GM12878 (cell line): ENCODE measurements around the gene BTNL9. TPM values are rescaled to one million over a fixed set of nuclear protein-coding genes. Genes with fewer than 3 reads are reported as not detected.
A peak's percentile ranks its signal among the peaks of the same experiment; 100 is the strongest.

Experiments
- ATAC-seq: fragments of 200-7000 bp; cut with Tn5 transposase; 3 replicates; pipeline ENCODE4 v1.9.1; 2020; ENCODE audit warnings: mild to moderate bottlenecking, moderate library complexity
- BruUV-seq: library from RNA; stranded (reverse); fragments of 400-500 nt; replicated peaks from 2 replicates; lab custom pipeline; 2021; lab: Mats Ljungman, UMichigan
- CTCF ChIA-PET: fragments of 300-600 bp; sonication (Branson Sonifier 250); formaldehyde crosslinking; extraction: SDS; loops from one replicate; lab custom pipeline; 2021; ENCODE audit warnings: inconsistent platforms; lab: Yijun Ruan, JAX
- POLR2A ChIA-PET: fragments of 350-600 bp; formaldehyde crosslinking; extraction: SDS; loops from one replicate; lab custom pipeline; 2021; ENCODE audit warnings: inconsistent platforms; lab: Charles Lee
- RAD21 ChIA-PET: fragments of 300-600 bp; sonication (Branson Sonifier 250); formaldehyde crosslinking; loops from one replicate; lab custom pipeline; 2023; ENCODE audit warnings: antibody characterized with exemption; ENCODE audit not compliant: unreplicated experiment; lab: Charles Lee
- SMC1A ChIA-PET: fragments of 300-600 bp; sonication (Branson Sonifier 250); formaldehyde crosslinking; loops from one replicate; lab custom pipeline; 2023; ENCODE audit not compliant: unreplicated experiment, uncharacterized antibody; lab: Charles Lee
- DNase-seq: peaks from one replicate; pipeline ENCODE4 v3.0.0-alpha.2; 2011; ENCODE audit warnings: low read depth, low spot score
- FAIRE-seq: peaks from 3 replicates; lab custom pipeline; 2011; peaks lifted over from hg19 to GRCh38; lab: Jason Lieb, UNC
- H2AFZ ChIP-seq: 2 replicates; pipeline ENCODE4 v1.6.0; 2011; ENCODE audit warnings: low read depth, low read length, control low read depth; ENCODE audit not compliant: control insufficient read depth
- H3K27ac ChIP-seq: 2 replicates; pipeline ENCODE4 v1.5.1; 2011; ENCODE audit warnings: control low read depth; ENCODE audit not compliant: control insufficient read depth, insufficient read depth
- H3K27me3 ChIP-seq, 2 experiments: replicated peaks in 1 of 2; 2 replicates each; pipeline versions ENCODE4 v1.6.0 to v1.6.1; 2011; ENCODE audit warnings: low read length in 1 of 2; ENCODE audit not compliant: control insufficient read depth in 2 of 2, insufficient read depth in 2 of 2
- H3K36me3 ChIP-seq, 2 experiments: 2 replicates each; pipeline ENCODE4 v1.5.1; 2011; ENCODE audit warnings: low read length in 1 of 2; ENCODE audit not compliant: control insufficient read depth in 2 of 2, insufficient read depth in 2 of 2
- H3K4me1 ChIP-seq: 2 replicates; pipeline ENCODE4 v1.6.1; 2011; ENCODE audit warnings: mild to moderate bottlenecking, low read length, moderate library complexity, mixed read lengths; ENCODE audit not compliant: control insufficient read depth, insufficient read depth
- H3K4me2 ChIP-seq: 2 replicates; pipeline ENCODE4 v1.6.0; 2011; ENCODE audit warnings: control low read depth; ENCODE audit not compliant: control insufficient read depth, insufficient read depth
- H3K4me3 ChIP-seq: fragments of 200-600 bp; sonication (generic); 2 replicates; pipeline ENCODE4 v1.5.1; 2016
- H3K79me2 ChIP-seq: 2 replicates; pipeline ENCODE4 v1.6.0; 2011; ENCODE audit warnings: low read length; ENCODE audit not compliant: control insufficient read depth, insufficient read depth
- H3K9ac ChIP-seq: 2 replicates; pipeline ENCODE4 v1.8.0; 2011; ENCODE audit warnings: low read length, control low read depth, mixed read lengths; ENCODE audit not compliant: control insufficient read depth, insufficient read depth
- H3K9me3 ChIP-seq: replicated peaks from 3 replicates; pipeline ENCODE4 v1.5.1; 2011; ENCODE audit warnings: mild to moderate bottlenecking, low read length; ENCODE audit not compliant: control insufficient read depth, insufficient read depth
- H4K20me1 ChIP-seq: 2 replicates; pipeline ENCODE4 v1.6.0; 2011; ENCODE audit not compliant: control insufficient read depth, insufficient read depth
- BMI1 ChIP-seq: fragments of 450-650 bp; IDR thresholded peaks from 2 replicates; pipeline ENCODE4 v1.6.1; 2016; ENCODE audit warnings: mild to moderate bottlenecking, moderate library complexity, borderline replicate concordance
- CHD2 ChIP-seq: IDR thresholded peaks from 2 replicates; pipeline ENCODE4 v1.6.1; 2011; ENCODE audit warnings: low read depth, low read length, improper control_type of control experiment, borderline replicate concordance
- CREM ChIP-seq: IDR thresholded peaks from 2 replicates; pipeline ENCODE4 v1.6.1; 2014; ENCODE audit warnings: antibody characterized with exemption, low read depth
- ELK1 ChIP-seq: IDR thresholded peaks from 2 replicates; pipeline ENCODE4 v1.6.1; 2012; ENCODE audit warnings: low read depth, low read length, improper control_type of control experiment
- HDGF ChIP-seq: fragments of 450-650 bp; IDR thresholded peaks from 2 replicates; pipeline ENCODE4 v1.6.1; 2016; ENCODE audit warnings: antibody characterized with exemption
- KDM1A ChIP-seq: fragments of 200-600 bp; sonication (generic); IDR thresholded peaks from 2 replicates; pipeline ENCODE4 v1.6.1; 2016; ENCODE audit warnings: borderline replicate concordance
- MYC ChIP-seq: IDR thresholded peaks from 2 replicates; pipeline ENCODE4 v1.6.1; 2011; ENCODE audit warnings: mild to moderate bottlenecking, low read length, moderate library complexity, inconsistent platforms; ENCODE audit not compliant: insufficient read depth, insufficient replicate concordance, insufficient read length, severe bottlenecking
- NR2C2 ChIP-seq: IDR thresholded peaks from 2 replicates; pipeline ENCODE4 v1.6.1; 2011; ENCODE audit warnings: borderline replicate concordance, low read depth; ENCODE audit not compliant: control insufficient read depth, insufficient read length
- NRF1 ChIP-seq: conservative IDR thresholded peaks from 2 replicates; pipeline ENCODE4 v1.6.1; 2011; ENCODE audit warnings: mild to moderate bottlenecking, low read depth, low read length, improper control_type of control experiment
- RELA ChIP-seq: fragments of 450-650 bp; IDR thresholded peaks from 2 replicates; pipeline ENCODE4 v1.8.0; 2014; ENCODE audit warnings: borderline replicate concordance; ENCODE audit not compliant: partially characterized antibody
- SMAD1 ChIP-seq: fragments of 450-650 bp; IDR thresholded peaks from 2 replicates; pipeline ENCODE4 v1.6.1; 2018; ENCODE audit warnings: mild to moderate bottlenecking, low read depth; ENCODE audit not compliant: partially characterized antibody
- TARDBP ChIP-seq: IDR thresholded peaks from 2 replicates; pipeline ENCODE4 v1.6.1; 2016; ENCODE audit warnings: borderline replicate concordance
- WRNIP1 ChIP-seq: IDR thresholded peaks from 2 replicates; pipeline ENCODE4 v1.6.1; 2011; ENCODE audit warnings: low read depth, low read length, improper control_type of control experiment, borderline replicate concordance
- WGBS: methylation state at CpG from one replicate; pipeline ENCODE4 v1.1.6; 2016; ENCODE audit warnings: low lambda C conversion rate; ENCODE audit not compliant: insufficient replicate concordance, insufficient coverage; ENCODE audit errors: missing lambda C conversion rate; 5-methylcytosine and 5-hydroxymethylcytosine counted together
- in situ Hi-C: fragments of 300-500 bp; cut with MboI; formaldehyde crosslinking; loops from 9 replicates; pipeline ENCODE4 v1.14.3; 2018; ENCODE audit warnings: mixed read lengths
- intact Hi-C: fragments of 100-400 bp; cut with micrococcal nuclease; formaldehyde crosslinking; loops from one replicate; pipeline ENCODE4 v1.14.2; 2022; ENCODE audit not compliant: unreplicated experiment
- polyA plus RNA-seq, 11 experiments: library from polyadenylated mRNA; depleted of rRNA in 4 of 11; unstranded in 6 of 11; stranded (reverse) in 5 of 11; fragments of >200 nt; fragmentation: Nextera tagmentation in 4 of 11; fragmentation: Illumina TruSeq in 1 of 11; extraction: Ambion mirVana in 4 of 11; extraction: Trizol in 1 of 11; gene quantifications; 1 replicate in 1 of 11; 2 replicates in 10 of 11; pipeline versions ENCODE4 v1.2.1 to v1.2.3, GENCODE V29; 2011 to 2016; ENCODE audit warnings: inconsistent platforms in 2 of 11, missing spikeins in 2 of 11, low read depth in 1 of 11
- total RNA-seq, 4 experiments: library from RNA; depleted of rRNA in 3 of 4; stranded (reverse); fragments of >200 nt in 3 of 4; fragmentation: Illumina TruSeq in 1 of 4; extraction: Trizol in 1 of 4; gene quantifications; 2 replicates each; pipeline versions ENCODE4 v1.2.1 to v1.2.3, GENCODE V29; 2013 to 2021
- TF ChIP-seq, protein P1 (sequence below): fragments of 450-650 bp; IDR thresholded peaks from 2 replicates; pipeline ENCODE4 v1.6.1; 2016; ENCODE audit warnings: mild to moderate bottlenecking
- TF ChIP-seq, protein P2 (sequence below): fragments of 450-650 bp; IDR thresholded peaks from 2 replicates; pipeline ENCODE4 v1.6.1; 2017; ENCODE audit warnings: mild to moderate bottlenecking

BTNL9 gene
- total and polyA plus RNA-seq, 10 of the 15 experiments (the other 5 are each of a cell fraction or from before 2014, with no cell fraction given): 0.01 to 16.5 (median 0.06) TPM; not detected in 5

- no peak for TF ChIP-seq MYC
- TF ChIP-seq, all 136 proteins: peak for 3
Measured at GRCh38 chr5:181059297-181060230, 19.5 kb downstream of the BTNL9 start (continued).

- in situ Hi-C loops (no loop called here), intact Hi-C loops (no loop called here)
- Histone ChIP-seq H3K79me2 (no peaks in the 10 kb centered on the region), H3K4me1 (no peaks in the 10 kb centered on the region), H3K9me3 (no peaks in the 10 kb centered on the region), H3K36me3 (no peaks in the 10 kb centered on the region), H3K4me2 (no peak overlapping the region), H3K27ac (no peak overlapping the region), H2AFZ (no peak overlapping the region), H3K4me3 (no peak overlapping the region), H4K20me1 (no peaks in the 10 kb centered on the region), H3K27me3 (peaks cover 3% of the 10 kb centered on the region in 2 experiments), H3K9ac (no peak overlapping the region)
- ChIA-PET POLR2A (no interaction called here), CTCF (interaction anchor here (1.2 kb wide), 1 partner anchor 11 kb away, joined by 4 read pairs; no protein-coding TSS in a partner anchor), RAD21 (interaction anchor here (1.0 kb wide), 1 partner anchor 191 kb away, joined by 4 read pairs; no protein-coding TSS in a partner anchor), SMC1A (interaction anchor here (0.9 to 1.1 kb wide), 2 partner anchors 8 to 106 kb away, joined by 3 to 5 read pairs; no protein-coding TSS in a partner anchor)
- FAIRE-seq (no peak), ATAC-seq (no peak), DNase-seq (no peak)
- WGBS: 96% methylated on average over 8 of the region's 8 CpGs
- BruUV-seq: TSS peak; percentile 55
- no peak for TF ChIP-seq NR2C2
- TF ChIP-seq, protein P1, sequence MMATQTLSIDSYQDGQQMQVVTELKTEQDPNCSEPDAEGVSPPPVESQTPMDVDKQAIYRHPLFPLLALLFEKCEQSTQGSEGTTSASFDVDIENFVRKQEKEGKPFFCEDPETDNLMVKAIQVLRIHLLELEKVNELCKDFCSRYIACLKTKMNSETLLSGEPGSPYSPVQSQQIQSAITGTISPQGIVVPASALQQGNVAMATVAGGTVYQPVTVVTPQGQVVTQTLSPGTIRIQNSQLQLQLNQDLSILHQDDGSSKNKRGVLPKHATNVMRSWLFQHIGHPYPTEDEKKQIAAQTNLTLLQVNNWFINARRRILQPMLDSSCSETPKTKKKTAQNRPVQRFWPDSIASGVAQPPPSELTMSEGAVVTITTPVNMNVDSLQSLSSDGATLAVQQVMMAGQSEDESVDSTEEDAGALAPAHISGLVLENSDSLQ: no peak
- TF ChIP-seq HDGF: no peak
- TF ChIP-seq ELK1: no peak
- no peak for TF ChIP-seq CREM
- no peak for TF ChIP-seq TARDBP
- TF ChIP-seq, protein P2, sequence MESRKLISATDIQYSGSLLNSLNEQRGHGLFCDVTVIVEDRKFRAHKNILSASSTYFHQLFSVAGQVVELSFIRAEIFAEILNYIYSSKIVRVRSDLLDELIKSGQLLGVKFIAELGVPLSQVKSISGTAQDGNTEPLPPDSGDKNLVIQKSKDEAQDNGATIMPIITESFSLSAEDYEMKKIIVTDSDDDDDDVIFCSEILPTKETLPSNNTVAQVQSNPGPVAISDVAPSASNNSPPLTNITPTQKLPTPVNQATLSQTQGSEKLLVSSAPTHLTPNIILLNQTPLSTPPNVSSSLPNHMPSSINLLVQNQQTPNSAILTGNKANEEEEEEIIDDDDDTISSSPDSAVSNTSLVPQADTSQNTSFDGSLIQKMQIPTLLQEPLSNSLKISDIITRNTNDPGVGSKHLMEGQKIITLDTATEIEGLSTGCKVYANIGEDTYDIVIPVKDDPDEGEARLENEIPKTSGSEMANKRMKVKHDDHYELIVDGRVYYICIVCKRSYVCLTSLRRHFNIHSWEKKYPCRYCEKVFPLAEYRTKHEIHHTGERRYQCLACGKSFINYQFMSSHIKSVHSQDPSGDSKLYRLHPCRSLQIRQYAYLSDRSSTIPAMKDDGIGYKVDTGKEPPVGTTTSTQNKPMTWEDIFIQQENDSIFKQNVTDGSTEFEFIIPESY: no peak
- no peak for TF ChIP-seq KDM1A
- no peak for TF ChIP-seq WRNIP1
- no peak for TF ChIP-seq BMI1
- TF ChIP-seq RELA: no peak
- TF ChIP-seq NRF1: no peak
- TF ChIP-seq CHD2: no peak
- TF ChIP-seq SMAD1: no peak
Measured at GRCh38 chr5:181060231-181060590, 20.1 kb downstream of the BTNL9 start.
